Esophagus mucosa (tissue), 1 donor: Measurements from ENCODE around the gene DNAJC5. TPM values are rescaled to one million over a fixed set of nuclear protein-coding genes. Genes with fewer than 3 reads are reported as not detected.
"Not testable (repeated sequence)": the region's sequence is repeated elsewhere in the genome, so short reads cannot be mapped to it uniquely, and the experiment has no call there.

Experiments
- ATAC-seq: fragments of 200-7000 bp; cut with Tn5 transposase; one replicate; pipeline ENCODE4 v1.9.1; 2020
- total RNA-seq: library from RNA; stranded (reverse); gene quantifications from one replicate; pipeline ENCODE4 v1.2.4, GENCODE V29; 2023
- donor health status: DM: yes; HTN: yes; CAD: no.

DNAJC5 gene
- 64.8 TPM for total RNA-seq

- peak; percentile 90 for ATAC-seq
Measured at GRCh38 chr20:63894358-63895201, at the start of gene DNAJC5. Gene DNAJC5 (plus strand): TSS chr20:63895126. CDS start chr20:63928346, 33,220 bp downstream.

GRCh38 chr20:63846128-63846771 is 48.7 kb upstream of the DNAJC5 start:
- ATAC-seq = peak; percentile 12

- ATAC-seq = no peak
Measured at GRCh38 chr20:63846888-63847236, 48.1 kb upstream of the DNAJC5 start.

GRCh38 chr20:63847237-63848002 is 47.5 kb upstream of the DNAJC5 start:
- ATAC-seq = peak; percentile 10

- ATAC-seq = no peak
Measured at GRCh38 chr20:63848003-63848911, 46.7 kb upstream of the DNAJC5 start.

- ATAC-seq = no peak
Measured at GRCh38 chr20:63850689-63851547, 44.0 kb upstream of the DNAJC5 start.

GRCh38 chr20:63851548-63851943 is 43.4 kb upstream of the DNAJC5 start:
- ATAC-seq = not testable (repeated sequence)

- not testable (repeated sequence) for ATAC-seq
Measured at GRCh38 chr20:63853733-63854068, 41.2 kb upstream of the DNAJC5 start.

- ATAC-seq = peak; percentile 7
Measured at GRCh38 chr20:63854069-63854765, 40.7 kb upstream of the DNAJC5 start.

- ATAC-seq = peak; percentile 3
Measured at GRCh38 chr20:63854766-63855362, 40.1 kb upstream of the DNAJC5 start.

- ATAC-seq = no peak
Measured at GRCh38 chr20:63855363-63856097, 39.4 kb upstream of the DNAJC5 start.

- ATAC-seq = no peak
Measured at GRCh38 chr20:63856098-63856511, 38.8 kb upstream of the DNAJC5 start.

- ATAC-seq = peak; percentile 2
Measured at GRCh38 chr20:63857764-63858392, 37.0 kb upstream of the DNAJC5 start.

GRCh38 chr20:63858393-63859165 is 36.3 kb upstream of the DNAJC5 start:
- peak; percentile 4 for ATAC-seq

- no peak for ATAC-seq
Measured at GRCh38 chr20:63859166-63859699, 35.7 kb upstream of the DNAJC5 start.

GRCh38 chr20:63860325-63861051 is 34.4 kb upstream of the DNAJC5 start:
- ATAC-seq = no peak

GRCh38 chr20:63861365-63861934 is 33.5 kb upstream of the DNAJC5 start, which contains the start of gene ABHD16B:
Gene ABHD16B (plus strand): TSS chr20:63861498. CDS start chr20:63861541, 43 bp downstream.
- no peak for ATAC-seq
